HG03139 (cell line): Measurements from ENCODE around the gene STX1B.

ENCODE experiments used
- ATAC-seq: cut with Tn5 transposase; IDR thresholded peaks from one replicate; pipeline ENCODE4 v1.9.1; 2021; ENCODE audit not compliant: unreplicated experiment

The STX1B gene

DNA sequence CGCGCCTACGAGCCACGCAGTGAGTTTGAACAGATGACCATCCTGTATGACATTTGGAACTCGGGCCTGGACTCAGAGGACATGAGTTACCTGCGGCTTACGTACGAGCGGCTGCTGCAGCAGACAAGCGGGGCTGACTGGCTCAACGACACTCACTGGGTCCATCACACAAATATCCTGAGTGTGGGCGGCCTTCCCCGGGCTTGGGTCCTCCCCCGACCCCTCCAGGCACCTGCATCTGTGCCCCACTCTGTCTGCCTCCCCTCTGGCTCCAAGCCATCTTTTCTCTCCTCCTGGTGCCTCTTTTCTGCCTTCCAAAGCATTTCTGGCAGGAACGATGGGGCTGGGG is 30.4 kb downstream of the STX1B start:
- ATAC-seq, result no peak

DNA sequence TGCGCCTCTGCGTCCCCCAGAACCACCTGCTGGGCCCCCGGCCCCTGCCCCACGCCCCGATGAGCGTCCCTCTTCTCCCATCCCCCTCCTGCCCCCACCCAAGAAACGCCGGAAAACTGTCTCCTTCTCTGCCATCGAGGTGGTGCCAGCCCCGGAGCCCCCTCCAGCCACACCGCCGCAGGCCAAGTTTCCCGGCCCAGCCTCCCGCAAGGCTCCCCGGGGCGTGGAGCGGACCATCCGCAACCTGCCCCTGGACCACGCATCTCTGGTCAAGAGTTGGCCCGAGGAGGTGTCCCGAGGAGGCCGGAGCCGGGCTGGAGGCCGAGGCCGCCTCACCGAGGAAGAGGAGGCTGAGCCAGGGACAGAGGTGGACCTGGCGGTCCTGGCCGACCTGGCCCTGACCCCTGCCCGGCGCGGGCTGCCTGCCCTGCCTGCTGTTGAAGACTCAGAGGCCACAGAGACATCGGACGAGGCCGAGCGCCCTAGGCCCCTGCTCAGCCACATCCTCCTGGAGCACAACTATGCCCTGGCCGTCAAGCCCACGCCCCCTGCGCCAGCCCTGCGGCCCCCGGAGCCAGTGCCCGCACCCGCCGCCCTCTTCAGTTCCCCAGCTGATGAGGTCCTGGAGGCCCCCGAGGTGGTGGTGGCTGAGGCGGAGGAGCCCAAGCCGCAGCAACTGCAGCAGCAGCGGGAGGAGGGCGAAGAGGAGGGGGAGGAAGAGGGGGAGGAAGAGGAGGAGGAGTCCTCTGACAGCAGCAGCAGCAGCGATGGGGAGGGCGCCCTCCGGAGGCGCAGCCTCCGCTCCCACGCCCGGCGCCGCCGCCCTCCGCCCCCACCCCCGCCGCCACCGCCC is 31.0 kb downstream of the STX1B start:
- ATAC-seq, result no peak

DNA sequence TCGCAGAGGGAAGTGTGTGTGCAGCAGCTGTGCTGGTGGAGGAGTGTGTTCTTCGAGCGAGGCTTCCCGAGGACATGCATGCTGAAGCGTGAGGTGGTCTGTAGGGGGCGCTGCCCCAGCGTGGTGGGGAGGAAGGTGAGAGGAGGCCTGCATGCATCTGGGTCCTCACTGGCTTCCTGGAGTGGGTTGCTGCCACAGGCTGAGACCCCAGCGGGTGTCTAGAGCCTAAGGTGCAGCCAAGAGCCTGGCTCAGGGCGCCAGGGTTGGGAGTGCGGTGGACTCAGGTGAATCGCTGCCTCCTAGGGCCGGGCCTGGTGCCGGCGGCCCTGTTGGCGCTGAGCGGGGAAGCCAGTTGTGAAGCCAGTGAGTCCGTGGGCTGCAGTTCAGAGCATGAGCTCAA is 32.9 kb downstream of the STX1B start:
- ATAC-seq, result no peak

DNA sequence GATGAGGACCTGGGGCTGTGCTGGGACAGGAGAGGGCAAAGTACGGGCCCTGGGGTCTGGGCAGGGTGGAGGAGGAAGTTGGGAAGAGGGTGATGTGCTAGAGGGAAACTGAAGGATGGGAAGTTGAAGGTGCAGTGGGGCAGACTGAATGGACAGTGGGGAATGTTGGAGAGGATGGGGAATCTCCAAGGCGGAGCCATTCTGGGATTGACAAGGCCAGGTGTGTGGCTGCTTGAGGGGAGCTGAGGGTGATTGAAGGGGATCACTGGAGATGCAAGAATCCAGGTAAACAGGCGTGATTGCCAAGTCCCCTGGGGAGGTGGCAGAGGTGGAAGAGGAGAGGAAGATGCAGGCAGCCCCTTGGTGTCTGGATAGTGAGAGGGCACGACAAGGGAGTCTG is 34.0 kb downstream of the STX1B start:
- no peak for ATAC-seq

DNA sequence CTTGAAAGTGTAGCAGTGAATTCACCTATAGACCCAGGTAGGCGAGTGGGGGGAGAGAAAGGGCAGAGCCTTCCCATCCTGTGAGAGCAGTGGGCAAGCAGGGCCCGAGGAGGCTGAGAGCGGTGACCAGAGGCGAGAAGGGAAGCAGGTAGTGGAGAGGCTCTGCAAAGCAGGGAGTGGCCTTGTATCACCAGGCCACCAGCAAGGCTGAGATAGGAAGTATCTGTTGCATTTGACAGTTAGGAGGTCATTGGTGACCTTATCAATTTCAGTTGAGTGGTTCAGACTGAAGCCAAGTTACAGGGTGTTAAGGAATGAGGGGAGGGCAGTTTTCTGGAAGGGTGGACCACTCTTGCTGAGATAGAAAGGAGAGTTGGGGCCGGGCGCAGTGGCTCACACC is 36.1 kb downstream of the STX1B start:
- no peak for ATAC-seq

DNA sequence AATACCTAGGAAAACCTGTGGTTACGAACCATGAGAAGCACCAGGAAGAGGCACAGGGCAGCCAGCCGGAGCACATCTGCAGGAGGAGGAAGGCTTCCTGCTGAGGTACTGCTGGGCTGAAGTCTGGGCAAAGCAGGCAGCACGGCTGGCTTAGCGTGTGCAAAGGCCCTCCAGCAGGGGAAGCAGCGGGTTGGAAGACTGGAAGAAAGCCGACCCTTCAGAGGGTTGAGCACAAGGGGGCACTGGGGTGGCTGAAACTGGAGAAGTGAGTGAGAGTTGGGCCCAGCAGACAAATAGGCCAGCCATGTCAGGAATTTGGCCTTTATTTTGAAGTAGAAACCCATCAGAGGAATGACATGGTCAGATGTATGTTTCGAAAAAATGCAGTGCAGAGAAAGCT is 37.6 kb downstream of the STX1B start:
- no peak for ATAC-seq

DNA sequence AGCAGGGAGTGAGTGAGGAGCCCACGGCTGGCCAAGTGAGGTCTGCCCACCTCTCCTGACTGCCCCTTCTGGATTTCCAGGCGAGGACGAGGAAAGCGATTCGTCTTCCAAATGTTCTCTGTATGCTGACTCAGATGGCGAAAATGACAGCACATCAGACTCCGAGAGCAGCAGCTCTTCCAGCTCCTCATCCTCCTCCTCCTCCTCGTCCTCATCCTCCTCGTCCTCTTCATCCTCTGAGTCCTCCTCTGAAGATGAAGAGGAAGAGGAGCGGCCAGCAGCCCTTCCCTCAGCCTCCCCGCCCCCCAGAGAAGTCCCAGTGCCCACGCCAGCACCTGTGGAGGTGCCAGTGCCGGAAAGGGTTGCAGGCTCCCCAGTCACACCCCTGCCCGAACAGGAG is 39.1 kb downstream of the STX1B start:
- ATAC-seq, result no peak

DNA sequence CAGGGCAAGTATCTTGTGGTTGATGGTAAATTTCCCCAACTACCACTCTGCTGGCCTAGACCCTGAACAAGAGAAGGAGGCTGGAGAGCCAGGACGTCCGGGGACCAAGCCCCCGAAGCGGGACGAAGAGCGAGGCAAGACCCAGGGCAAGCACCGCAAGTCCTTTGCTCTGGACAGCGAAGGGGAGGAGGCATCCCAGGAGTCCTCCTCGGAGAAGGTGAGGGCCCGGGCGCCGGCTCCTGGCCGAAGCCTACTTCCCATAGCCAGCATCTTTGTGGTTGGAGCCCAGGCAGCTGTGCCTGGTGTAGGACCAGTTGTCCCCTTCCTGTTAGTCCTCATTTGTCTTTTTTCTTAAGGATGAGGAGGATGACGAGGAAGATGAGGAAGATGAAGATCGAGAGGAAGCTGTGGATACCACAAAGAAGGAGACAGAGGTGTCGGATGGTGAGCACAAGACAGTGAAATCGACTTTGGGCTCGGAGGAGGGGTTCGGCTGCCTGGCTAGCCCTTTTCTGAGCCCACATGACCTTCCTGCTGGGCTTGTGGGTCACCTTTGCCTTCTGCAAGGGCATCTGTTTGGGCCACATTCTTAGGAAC is 41.1 kb downstream of the STX1B start:
- ATAC-seq, result no peak

DNA sequence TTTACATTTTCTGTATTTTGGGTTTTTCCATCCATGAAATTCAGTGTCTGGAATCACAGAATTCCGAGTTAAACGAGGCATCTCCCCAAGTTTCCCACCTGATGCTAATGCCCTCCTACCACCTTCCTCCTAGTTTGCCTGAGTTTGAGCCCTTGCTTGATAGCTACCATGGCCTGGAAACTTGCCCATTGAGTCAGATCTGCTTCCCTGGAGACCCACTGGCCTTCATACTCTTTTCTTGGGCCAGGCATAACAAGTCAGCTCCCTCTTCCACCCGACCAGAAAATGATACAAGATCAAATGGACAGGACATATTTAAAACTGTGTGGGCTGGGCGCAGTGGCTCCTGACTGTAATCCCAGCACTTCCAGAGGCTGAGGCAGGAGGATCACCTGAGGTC is 42.6 kb downstream of the STX1B start:
- ATAC-seq, result no peak

DNA sequence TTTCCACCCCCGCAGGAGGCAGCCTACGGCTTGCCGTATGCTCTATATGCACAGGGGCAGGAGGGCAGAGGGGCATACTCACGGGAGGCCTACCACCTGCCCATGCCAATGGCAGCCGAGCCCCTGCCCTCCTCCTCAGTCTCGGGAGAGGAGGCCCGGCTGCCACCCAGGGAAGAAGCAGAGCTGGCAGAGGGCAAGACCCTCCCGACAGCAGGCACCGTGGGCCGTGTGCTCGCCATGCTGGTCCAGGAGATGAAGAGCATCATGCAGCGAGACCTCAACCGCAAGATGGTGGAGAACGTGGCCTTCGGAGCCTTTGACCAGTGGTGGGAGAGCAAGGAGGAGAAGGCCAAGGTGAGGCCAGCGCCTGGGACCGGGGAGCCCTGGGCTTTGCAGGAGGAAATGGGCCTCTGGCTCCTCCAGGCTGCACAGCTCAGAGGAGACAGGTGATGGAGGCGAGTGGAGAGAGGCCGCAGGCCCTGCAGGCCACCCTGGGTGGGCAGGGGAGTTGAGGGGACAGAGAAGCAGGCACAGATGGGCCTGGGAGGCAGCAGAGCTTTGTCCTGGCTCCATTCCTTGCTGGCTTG is 44.3 kb downstream of the STX1B start:
- ATAC-seq, result no peak

DNA sequence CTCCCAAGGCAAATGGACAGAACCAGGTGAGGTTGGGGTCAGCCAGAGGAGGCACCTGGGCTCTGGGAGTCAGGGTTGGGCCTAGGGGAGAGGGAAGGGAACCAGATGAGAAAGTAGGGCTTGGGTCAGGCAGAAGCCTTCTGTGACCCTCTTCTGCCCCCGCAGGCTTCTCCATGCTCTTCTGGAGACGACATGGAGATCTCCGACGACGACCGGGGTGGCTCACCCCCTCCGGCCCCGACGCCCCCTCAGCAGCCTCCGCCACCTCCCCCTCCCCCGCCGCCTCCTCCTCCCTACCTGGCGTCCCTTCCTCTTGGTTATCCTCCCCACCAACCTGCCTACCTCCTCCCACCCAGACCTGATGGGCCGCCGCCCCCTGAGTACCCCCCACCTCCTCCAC is 45.0 kb downstream of the STX1B start:
- no peak for ATAC-seq

DNA sequence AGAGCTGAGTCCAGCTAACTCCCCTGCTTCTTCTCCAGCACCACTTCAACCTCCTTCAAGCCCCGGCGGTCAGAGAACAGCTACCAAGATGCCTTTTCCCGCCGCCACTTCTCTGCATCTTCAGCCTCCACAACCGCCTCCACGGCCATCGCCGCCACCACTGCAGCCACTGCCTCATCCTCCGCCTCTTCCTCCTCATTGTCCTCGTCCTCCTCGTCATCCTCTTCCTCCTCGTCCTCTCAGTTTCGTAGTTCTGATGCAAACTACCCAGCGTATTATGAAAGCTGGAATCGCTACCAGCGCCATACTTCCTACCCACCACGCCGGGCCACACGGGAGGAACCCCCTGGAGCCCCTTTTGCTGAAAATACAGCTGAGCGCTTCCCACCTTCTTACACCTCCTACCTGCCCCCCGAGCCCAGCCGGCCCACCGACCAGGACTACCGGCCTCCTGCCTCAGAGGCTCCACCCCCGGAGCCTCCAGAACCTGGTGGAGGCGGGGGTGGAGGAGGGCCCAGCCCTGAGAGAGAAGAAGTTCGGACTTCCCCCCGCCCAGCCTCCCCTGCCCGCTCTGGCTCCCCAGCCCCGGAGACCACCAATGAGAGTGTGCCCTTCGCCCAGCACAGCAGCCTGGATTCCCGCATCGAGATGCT is 45.7 kb downstream of the STX1B start:
- ATAC-seq, result no peak

DNA sequence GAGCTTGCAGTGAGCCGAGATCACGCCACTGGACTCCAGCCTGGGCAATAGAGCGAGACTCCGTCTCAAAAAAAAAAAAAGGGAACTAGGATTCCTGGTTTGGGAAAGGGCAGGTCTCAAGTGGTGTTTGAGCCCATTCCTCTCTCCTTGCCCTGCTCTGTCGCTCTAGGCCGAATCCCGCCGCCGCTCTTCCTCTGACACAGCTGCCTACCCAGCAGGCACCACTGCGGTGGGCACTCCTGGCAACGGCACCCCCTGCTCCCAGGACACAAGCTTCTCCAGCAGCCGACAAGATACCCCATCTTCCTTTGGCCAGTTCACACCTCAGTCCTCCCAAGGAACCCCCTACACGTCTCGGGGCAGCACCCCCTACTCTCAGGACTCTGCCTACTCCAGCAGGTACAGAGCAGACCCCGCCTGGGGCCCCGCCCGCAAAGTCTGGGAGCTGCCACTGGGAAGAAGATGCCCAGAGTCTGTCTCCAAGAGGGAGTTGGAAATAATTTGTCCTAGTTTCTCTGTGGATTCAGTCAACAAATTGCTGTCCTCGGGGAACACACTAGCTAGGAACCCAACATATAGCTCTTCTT is 46.4 kb downstream of the STX1B start:
- ATAC-seq, result no peak

DNA sequence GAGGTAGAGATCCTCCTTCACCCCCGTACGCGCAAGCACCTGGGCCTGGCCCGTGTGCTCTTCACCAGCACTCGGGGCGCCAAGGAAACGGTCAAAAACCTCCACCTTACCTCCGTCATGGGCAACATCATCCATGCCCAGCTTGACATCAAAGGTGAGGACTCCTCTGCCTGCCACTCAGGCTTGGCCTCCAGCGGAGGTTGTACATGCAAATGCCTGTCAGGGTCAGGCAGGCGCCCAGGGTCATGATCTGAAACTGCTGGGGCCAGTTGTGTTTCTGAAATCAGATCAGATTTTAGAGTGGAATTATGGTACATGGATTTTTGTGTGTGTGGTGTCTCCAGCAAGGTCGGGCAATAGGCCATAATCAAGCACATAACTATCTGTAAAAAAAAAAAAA is 49.1 kb downstream of the STX1B start:
- no peak for ATAC-seq

DNA sequence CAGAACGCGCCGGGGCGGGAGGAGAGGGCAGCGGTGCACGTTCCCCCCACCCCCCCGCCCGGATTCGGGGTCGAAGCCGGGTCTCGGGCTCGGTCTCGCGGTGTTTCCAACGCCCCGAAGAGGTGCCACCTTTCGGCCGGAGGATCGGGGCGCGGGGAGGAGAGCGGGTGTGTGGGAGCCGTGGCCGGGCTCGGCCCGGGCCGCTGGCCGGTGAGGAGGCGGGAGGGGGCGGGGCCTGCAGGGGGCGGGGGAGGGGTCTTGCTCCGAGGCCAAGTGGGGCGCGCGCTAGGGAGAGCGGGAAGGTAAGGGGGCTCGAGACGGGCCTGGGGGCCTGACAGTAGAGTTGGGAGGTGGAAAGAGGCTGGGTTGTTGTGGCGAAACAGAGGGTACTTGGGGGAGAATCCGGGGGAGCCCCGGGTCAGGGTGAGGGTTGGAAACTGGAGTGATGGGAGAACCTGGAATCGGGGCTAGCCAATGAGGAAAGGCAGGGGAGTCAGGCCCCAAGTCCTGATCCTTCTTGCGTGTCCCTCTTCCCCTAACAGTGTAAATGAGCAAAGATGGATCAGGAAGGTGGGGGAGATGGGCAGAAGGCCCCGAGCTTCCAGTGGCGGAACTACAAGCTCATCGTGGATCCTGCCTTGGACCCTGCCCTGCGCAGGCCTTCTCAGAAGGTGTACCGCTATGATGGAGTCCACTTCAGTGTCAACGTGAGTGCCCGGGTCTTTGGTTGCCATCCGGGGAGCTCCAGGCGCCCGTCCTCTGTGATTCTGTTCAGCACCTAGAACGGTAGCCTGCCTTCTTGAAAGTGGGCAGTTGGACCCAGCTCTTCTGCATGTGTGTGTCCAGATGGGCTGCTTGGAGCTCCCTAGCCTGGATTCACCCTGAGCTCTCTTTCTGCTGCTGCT is 52.0 kb downstream of the STX1B start:
- peak; percentile 38 for ATAC-seq

DNA sequence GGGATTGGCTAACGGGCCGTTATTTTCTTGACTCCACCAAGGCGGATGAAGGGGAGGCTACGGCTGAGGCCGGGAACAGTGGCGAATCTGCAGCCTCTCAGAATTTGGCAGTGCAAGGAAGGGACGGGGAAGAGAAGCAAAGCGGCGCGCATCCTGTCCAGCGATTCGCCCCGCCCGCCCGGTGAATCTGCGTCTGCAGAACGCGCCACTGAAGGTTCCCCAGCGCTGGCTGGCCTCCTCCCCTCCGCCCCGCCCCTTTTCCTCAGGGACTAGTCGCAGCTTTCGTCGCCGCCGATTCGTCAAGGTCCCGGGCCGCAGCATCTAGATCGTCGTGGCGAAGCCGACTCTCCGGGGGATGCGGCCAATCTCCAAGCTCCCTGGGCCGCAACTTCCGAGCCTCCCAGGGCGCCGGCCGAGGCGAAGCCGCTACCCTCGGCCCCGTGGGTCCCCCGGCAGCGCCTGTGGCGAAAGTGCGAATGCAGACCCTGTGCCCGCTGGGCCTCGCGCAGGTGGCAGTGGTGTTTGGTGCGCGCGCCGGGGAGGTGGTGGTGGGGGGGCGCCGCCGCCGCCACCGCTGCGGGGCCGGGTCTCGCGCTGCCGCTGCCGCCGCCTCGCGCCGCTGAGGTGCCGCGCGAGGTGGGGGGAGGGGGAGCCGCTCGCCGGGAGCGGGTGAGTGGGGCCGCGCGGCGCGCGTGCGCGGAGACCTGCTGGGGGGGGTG is 52.8 kb downstream of the STX1B start, which contains the start of gene SETD1A:
SETD1A (plus strand) TSS at position 299 of the 719 bp plus-strand sequence. CDS start 978 bp downstream, outside the sequence.
- peak; percentile 70 for ATAC-seq

DNA sequence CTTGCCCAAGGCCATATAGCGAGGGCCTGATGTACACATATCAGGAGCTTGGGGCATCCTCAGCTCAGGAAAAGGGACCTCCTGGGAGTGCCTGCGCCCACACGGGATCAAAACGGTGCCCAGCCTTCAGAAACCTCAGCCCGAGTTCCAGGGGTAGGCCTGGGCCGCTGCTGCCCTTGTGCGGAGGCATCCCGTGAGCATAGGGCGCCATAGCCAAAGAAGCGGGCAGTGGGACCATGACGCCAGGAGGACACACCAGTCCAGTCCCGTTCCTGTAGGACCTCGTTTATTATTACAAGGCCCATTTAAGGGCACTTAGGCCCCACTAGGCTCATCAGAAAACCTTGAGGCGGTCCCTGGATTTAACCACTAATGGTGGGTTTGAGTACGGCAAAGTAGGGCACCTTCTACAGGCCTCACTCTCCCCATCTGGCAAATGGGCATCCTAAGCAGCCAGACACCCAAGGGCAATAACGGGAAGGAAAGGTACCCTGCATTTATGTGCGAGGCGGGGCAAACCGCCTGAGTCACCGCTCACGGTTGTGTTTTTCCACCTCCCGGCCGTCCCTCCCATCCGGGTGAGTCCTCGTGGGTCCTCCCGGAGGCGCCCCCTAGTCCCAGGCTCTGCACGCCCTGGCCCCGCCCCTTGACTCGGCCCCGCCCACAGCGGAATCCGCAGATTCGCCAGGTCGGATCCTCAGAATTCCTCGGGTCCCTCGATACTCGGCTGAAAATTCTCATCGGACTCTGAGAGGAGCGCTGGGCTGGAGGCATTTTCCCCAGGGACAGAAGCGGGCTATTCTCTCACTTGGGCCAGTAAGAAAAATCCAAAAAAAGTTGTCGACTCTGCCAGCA is 53.6 kb downstream of the STX1B start:
- no peak for ATAC-seq

DNA sequence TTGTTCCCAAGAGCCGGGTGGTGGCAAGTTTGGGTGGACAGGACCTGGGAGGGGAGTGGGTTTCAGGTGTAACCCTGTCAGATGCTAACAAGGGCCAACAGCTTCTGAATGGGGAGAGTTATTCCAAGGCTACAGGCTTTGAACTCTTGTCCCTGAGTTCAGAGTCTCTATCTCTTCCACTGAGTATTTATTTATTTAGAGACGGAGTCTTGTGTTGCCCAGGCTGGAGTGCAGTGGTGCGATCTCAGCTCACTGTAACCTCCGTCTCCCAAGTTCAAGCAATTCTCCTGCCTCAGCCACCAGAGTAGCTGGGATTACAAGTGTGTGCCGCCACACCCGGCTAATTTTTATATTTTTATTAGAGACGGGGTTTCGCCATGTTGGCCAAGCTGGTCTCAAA is 55.4 kb downstream of the STX1B start:
- no peak for ATAC-seq
